ENCODE measurements around the gene RPL26. TPM values are rescaled to one million over a fixed set of nuclear protein-coding genes. Genes with fewer than 3 reads are reported as not detected.

Gene RPL26
- total and polyA plus RNA-seq, 5 donors, result 912 to 2,058 (median 1,093) TPM

Other genes with a start within 250 kb of the RPL26 start
- gene PER1, start 230.8 kb downstream of the RPL26 start, total RNA-seq, result 100 to 1,000 TPM in 3 of 4 donors, 10 to 100 TPM in 1; 96.2 to 150 (median 124) TPM
- 110 TPM for gene PER1, start 230.8 kb downstream of the RPL26 start, polyA plus RNA-seq
- 10 to 100 TPM; 68.7 to 74.9 (median 71.8) TPM for gene VAMP2, start 220.2 kb downstream of the RPL26 start, total RNA-seq
- gene VAMP2, start 220.2 kb downstream of the RPL26 start, polyA plus RNA-seq, result 50.2 TPM
- 10 to 100 TPM in 2 of 4 donors, 1 to 10 TPM in 2; 7.1 to 11.4 (median 9.2) TPM for gene TMEM107, start 206.8 kb downstream of the RPL26 start, total RNA-seq
- 7.2 TPM for gene TMEM107, start 206.8 kb downstream of the RPL26 start, polyA plus RNA-seq
- 1 to 10 TPM; 7.0 to 9.9 (median 9.6) TPM for gene BORCS6, start 193.0 kb downstream of the RPL26 start, total RNA-seq
- gene BORCS6, start 193.0 kb downstream of the RPL26 start, polyA plus RNA-seq, result 7.3 TPM
- gene AURKB, start 172.6 kb downstream of the RPL26 start, total RNA-seq, result 1 to 10 TPM in 2 of 4 donors, not detected in 2; 1.1 to 1.3 TPM
- gene AURKB, start 172.6 kb downstream of the RPL26 start, polyA plus RNA-seq, result 0.45 TPM
- 10 to 100 TPM; 12.8 to 21.1 (median 17.2) TPM for gene CTC1, start 135.1 kb downstream of the RPL26 start, total RNA-seq
- gene CTC1, start 135.1 kb downstream of the RPL26 start, polyA plus RNA-seq, result 12.4 TPM
- gene PFAS, start 133.9 kb downstream of the RPL26 start, total RNA-seq, result 10 to 100 TPM; 12.4 to 19.7 (median 15.7) TPM
- 7.5 TPM for gene PFAS, start 133.9 kb downstream of the RPL26 start, polyA plus RNA-seq
- 10 to 100 TPM; 27.2 to 33.0 (median 30.0) TPM for gene RANGRF, start 94.5 kb downstream of the RPL26 start, total RNA-seq
- 45.5 TPM for gene RANGRF, start 94.5 kb downstream of the RPL26 start, polyA plus RNA-seq
- 1 to 10 TPM; 2.0 to 4.7 (median 3.0) TPM for gene SLC25A35, start 87.8 kb downstream of the RPL26 start, total RNA-seq
- gene SLC25A35, start 87.8 kb downstream of the RPL26 start, polyA plus RNA-seq, result 5.2 TPM
- 10 to 100 TPM; 10.1 to 18.2 (median 13.4) TPM for gene ARHGEF15, start 73.0 kb downstream of the RPL26 start, total RNA-seq
- 13.1 TPM for gene ARHGEF15, start 73.0 kb downstream of the RPL26 start, polyA plus RNA-seq
- gene ODF4, start 43.4 kb downstream of the RPL26 start, total RNA-seq, result not detected
- gene ODF4, start 43.4 kb downstream of the RPL26 start, polyA plus RNA-seq, result not detected
- not detected for gene RNF222, start 14.6 kb upstream of the RPL26 start, total RNA-seq
- not detected for gene RNF222, start 14.6 kb upstream of the RPL26 start, polyA plus RNA-seq
- 10 to 100 TPM; 30.9 to 45.2 (median 32.4) TPM for gene NDEL1, start 52.7 kb upstream of the RPL26 start, total RNA-seq
- 27.3 TPM for gene NDEL1, start 52.7 kb upstream of the RPL26 start, polyA plus RNA-seq
- 10 to 100 TPM; 55.4 to 75.2 (median 59.0) TPM for gene MYH10, start 247.5 kb upstream of the RPL26 start, total RNA-seq
- gene MYH10, start 247.5 kb upstream of the RPL26 start, polyA plus RNA-seq, result 21.8 TPM

Data from right cardiac atrium (tissue), 5 donors.